DND-41 (cell line): ENCODE measurements around the gene RHBDD1.

Source experiments
- EZH2 ChIP-seq: IDR thresholded peaks from 3 replicates; pipeline ENCODE4 v1.6.1; 2012; ENCODE audit warnings: borderline replicate concordance, low read depth, mild to moderate bottlenecking, moderate library complexity, low read length, inconsistent platforms; ENCODE audit not compliant: severe bottlenecking
- TF ChIP-seq, protein P1 (sequence below): IDR thresholded peaks from 2 replicates; pipeline ENCODE4 v1.5.1; 2012; ENCODE audit warnings: borderline replicate concordance, low read length, moderate library complexity, mild to moderate bottlenecking; ENCODE audit not compliant: poor library complexity, severe bottlenecking; ENCODE audit errors: extremely low read depth

DNA sequence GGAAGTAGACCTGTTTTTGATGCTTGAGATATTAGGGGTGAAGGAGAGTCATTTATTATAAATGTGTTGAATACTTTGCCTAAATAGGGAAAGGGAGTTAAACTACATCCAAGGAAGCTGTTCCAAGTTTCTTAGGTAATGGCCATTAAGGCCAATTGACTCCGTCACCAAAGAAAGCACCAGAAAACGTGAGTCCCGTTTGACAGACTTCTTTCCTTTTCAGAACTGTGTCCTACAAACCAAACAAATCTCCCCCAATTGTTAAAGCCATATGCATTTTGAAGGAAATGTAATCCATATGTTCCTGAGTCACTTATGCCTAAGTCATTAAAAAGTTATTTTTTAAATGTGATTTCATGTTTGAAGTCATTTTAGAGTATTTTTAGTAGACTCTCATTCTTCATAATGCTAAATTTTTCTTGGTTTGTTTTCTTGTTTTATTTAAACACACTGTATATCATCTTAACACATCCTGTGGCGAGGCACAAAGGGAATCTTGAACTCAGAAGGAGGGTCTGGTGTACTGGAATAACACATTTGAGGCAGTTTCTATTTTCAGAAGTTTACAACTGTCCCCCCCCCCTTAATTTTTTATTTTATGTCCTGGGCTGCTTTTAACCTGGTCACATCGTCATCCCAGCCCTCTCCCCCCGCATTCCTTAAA is 133.7 kb downstream of the RHBDD1 start:
- TF ChIP-seq, protein P1, sequence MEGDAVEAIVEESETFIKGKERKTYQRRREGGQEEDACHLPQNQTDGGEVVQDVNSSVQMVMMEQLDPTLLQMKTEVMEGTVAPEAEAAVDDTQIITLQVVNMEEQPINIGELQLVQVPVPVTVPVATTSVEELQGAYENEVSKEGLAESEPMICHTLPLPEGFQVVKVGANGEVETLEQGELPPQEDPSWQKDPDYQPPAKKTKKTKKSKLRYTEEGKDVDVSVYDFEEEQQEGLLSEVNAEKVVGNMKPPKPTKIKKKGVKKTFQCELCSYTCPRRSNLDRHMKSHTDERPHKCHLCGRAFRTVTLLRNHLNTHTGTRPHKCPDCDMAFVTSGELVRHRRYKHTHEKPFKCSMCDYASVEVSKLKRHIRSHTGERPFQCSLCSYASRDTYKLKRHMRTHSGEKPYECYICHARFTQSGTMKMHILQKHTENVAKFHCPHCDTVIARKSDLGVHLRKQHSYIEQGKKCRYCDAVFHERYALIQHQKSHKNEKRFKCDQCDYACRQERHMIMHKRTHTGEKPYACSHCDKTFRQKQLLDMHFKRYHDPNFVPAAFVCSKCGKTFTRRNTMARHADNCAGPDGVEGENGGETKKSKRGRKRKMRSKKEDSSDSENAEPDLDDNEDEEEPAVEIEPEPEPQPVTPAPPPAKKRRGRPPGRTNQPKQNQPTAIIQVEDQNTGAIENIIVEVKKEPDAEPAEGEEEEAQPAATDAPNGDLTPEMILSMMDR = no peak
- no peak for TF ChIP-seq EZH2
